ENCODE results near the gene UBAC2. TPM values are rescaled to one million over a fixed set of nuclear protein-coding genes. Genes with fewer than 3 reads are reported as not detected.

UBAC2 gene
- total and polyA plus RNA-seq, 4 experiments from 2014 or later, result 88.4 to 161 (median 101) TPM

- no peak for DNase-seq
- peak overlapping the region; percentile 89 to 99 (median 94) for H3K27ac Mint-ChIP-seq
- no peaks in the 10 kb centered on the region for H3K27me3 Mint-ChIP-seq
- Histone ChIP-seq H3K4me1 (ENCODE audit: insufficient read depth, low read length) (peaks cover 72% of the 10 kb centered on the region), H3K4me3 (ENCODE audit: low read length in 2 of 2) (no peak overlapping the region), H3K27ac (ENCODE audit: low read depth, low read length) (peak overlapping the region; percentile 46), H3K9me3 (ENCODE audit: control insufficient read depth in 1 of 2, low read length in 2 of 2) (no peaks in the 10 kb centered on the region), H3K27me3 (ENCODE audit: insufficient read depth, low read length) (no peaks in the 10 kb centered on the region), H3K36me3 (ENCODE audit: insufficient read depth, low read length) (peaks cover 7% of the 10 kb centered on the region)
- POLR2A ChIA-PET (ENCODE audit: partially characterized antibody), result interaction anchor here (0.7 to 13.2 kb wide), 8 partner anchors 11 to 129 kb away, joined by 3 to 251 read pairs (median 4); partner anchors contain the start of gene GPR18
- H3K4me1 Mint-ChIP-seq, result peaks cover 66 to 90% (median 79%) of the 10 kb centered on the region in 4 donors
- intact Hi-C loops (cut with micrococcal nuclease), result no loop called here
- peaks cover 13 to 48% of the 10 kb centered on the region in 2 donors for H3K36me3 Mint-ChIP-seq
- H3K4me3 Mint-ChIP-seq, result peak overlapping the region; percentile 37 to 95 (median 86)
- H3K9me3 Mint-ChIP-seq, result no peaks in the 10 kb centered on the region
- CTCF ChIA-PET (ENCODE audit: partially characterized antibody), result interaction anchor here (1.0 to 14.9 kb wide), 7 partner anchors 9 to 64 kb away, joined by 3 to 325 read pairs (median 12); no protein-coding TSS in a partner anchor
Observed at GRCh38 chr13:99205621-99206220, 5.1 kb downstream of the UBAC2 start.

- peaks cover 77% of the 10 kb centered on the region for H3K4me1 ChIP-seq (ENCODE audit: insufficient read depth, low read length)
- Mint-ChIP-seq H3K4me3 (peak overlapping the region in 7 of 8 donors; percentile 82 to 95 (median 87)), H3K4me1 (peaks cover 71 to 94% (median 83%) of the 10 kb centered on the region in 4 donors), H3K27me3 (no peaks in the 10 kb centered on the region), H3K9me3 (no peaks in the 10 kb centered on the region), H3K27ac (peak overlapping the region; percentile 30 to 99 (median 89)), H3K36me3 (peaks cover 17 to 52% of the 10 kb centered on the region in 2 donors)
- ChIA-PET POLR2A (ENCODE audit: partially characterized antibody) (interaction anchor here (0.9 to 13.2 kb wide), 6 partner anchors 11 to 56 kb away, joined by 3 to 251 read pairs (median 9); partner anchors contain the start of gene GPR18), CTCF (ENCODE audit: partially characterized antibody) (interaction anchor here (1.0 to 14.9 kb wide), 8 partner anchors 9 to 63 kb away, joined by 3 to 325 read pairs (median 8); no protein-coding TSS in a partner anchor)
- intact Hi-C loops (cut with micrococcal nuclease), result no loop called here
- H3K27ac ChIP-seq (ENCODE audit: low read depth, low read length), result no peak overlapping the region
- no peaks in the 10 kb centered on the region for H3K27me3 ChIP-seq (ENCODE audit: insufficient read depth, low read length)
- H3K36me3 ChIP-seq (ENCODE audit: insufficient read depth, low read length), result peaks cover 7% of the 10 kb centered on the region
- DNase-seq, result no peak
- no peaks in the 10 kb centered on the region for H3K9me3 ChIP-seq (ENCODE audit: control insufficient read depth in 1 of 2, low read length in 2 of 2)
- H3K4me3 ChIP-seq (ENCODE audit: low read length in 2 of 2), result no peak overlapping the region
Observed at GRCh38 chr13:99206226-99206625, 5.6 kb downstream of the UBAC2 start.

GRCh38 chr13:99206873-99207272, 6.2 kb downstream of the UBAC2 start:
- ChIA-PET CTCF (ENCODE audit: partially characterized antibody) (interaction anchor here (0.9 to 14.9 kb wide), 7 partner anchors 8 to 176 kb away, joined by 3 to 325 read pairs (median 12); no protein-coding TSS in a partner anchor), POLR2A (ENCODE audit: partially characterized antibody) (interaction anchor here (1.7 to 13.2 kb wide), 4 partner anchors 10 to 50 kb away, joined by 4 to 251 read pairs (median 83); partner anchors contain the start of gene GPR18)
- Histone ChIP-seq H3K27me3 (ENCODE audit: insufficient read depth, low read length) (no peaks in the 10 kb centered on the region), H3K4me3 (ENCODE audit: low read length in 2 of 2) (no peak overlapping the region), H3K9me3 (ENCODE audit: control insufficient read depth in 1 of 2, low read length in 2 of 2) (no peaks in the 10 kb centered on the region), H3K36me3 (ENCODE audit: insufficient read depth, low read length) (peaks cover 7% of the 10 kb centered on the region), H3K4me1 (ENCODE audit: insufficient read depth, low read length) (peaks cover 83% of the 10 kb centered on the region), H3K27ac (ENCODE audit: low read depth, low read length) (no peak overlapping the region)
- Mint-ChIP-seq H3K36me3 (peaks cover 17 to 55% of the 10 kb centered on the region in 2 donors), H3K27ac (peak overlapping the region; percentile 65 to 94 (median 86)), H3K27me3 (no peaks in the 10 kb centered on the region), H3K9me3 (no peaks in the 10 kb centered on the region), H3K4me1 (peaks cover 75 to 96% (median 84%) of the 10 kb centered on the region in 4 donors), H3K4me3 (peak overlapping the region in 7 of 8 donors; percentile 14 to 95 (median 56))
- intact Hi-C loops (cut with micrococcal nuclease), result no loop called here
- DNase-seq, result no peak

- intact Hi-C loops (cut with micrococcal nuclease), result no loop called here
- ChIA-PET POLR2A (ENCODE audit: partially characterized antibody) (interaction anchor here (1.7 to 13.2 kb wide), 4 partner anchors 10 to 49 kb away, joined by 4 to 251 read pairs (median 83); partner anchors contain the start of gene GPR18), CTCF (ENCODE audit: partially characterized antibody) (interaction anchor here (0.9 to 14.9 kb wide), 7 partner anchors 8 to 176 kb away, joined by 3 to 325 read pairs (median 12); no protein-coding TSS in a partner anchor)
- peaks cover 7% of the 10 kb centered on the region for H3K36me3 ChIP-seq (ENCODE audit: insufficient read depth, low read length)
- no peak overlapping the region for H3K4me3 ChIP-seq (ENCODE audit: low read length in 2 of 2)
- Mint-ChIP-seq H3K9me3 (no peaks in the 10 kb centered on the region), H3K4me1 (peaks cover 72 to 97% (median 83%) of the 10 kb centered on the region in 4 donors), H3K36me3 (peaks cover 19 to 56% of the 10 kb centered on the region in 2 donors), H3K27ac (peak overlapping the region in 5 of 7 donors; percentile 68 to 94 (median 86)), H3K27me3 (no peaks in the 10 kb centered on the region), H3K4me3 (peak overlapping the region in 2 of 8 donors; percentile 40 to 56)
- DNase-seq, result no peak
- peaks cover 84% of the 10 kb centered on the region for H3K4me1 ChIP-seq (ENCODE audit: insufficient read depth, low read length)
- H3K27ac ChIP-seq (ENCODE audit: low read depth, low read length), result no peak overlapping the region
- no peaks in the 10 kb centered on the region for H3K27me3 ChIP-seq (ENCODE audit: insufficient read depth, low read length)
- no peaks in the 10 kb centered on the region for H3K9me3 ChIP-seq (ENCODE audit: control insufficient read depth in 1 of 2, low read length in 2 of 2)
Observed at GRCh38 chr13:99207511-99207910, 6.9 kb downstream of the UBAC2 start.

GRCh38 chr13:99208185-99208584, 7.5 kb downstream of the UBAC2 start:
- Histone ChIP-seq H3K4me3 (ENCODE audit: low read length in 2 of 2) (no peak overlapping the region), H3K36me3 (ENCODE audit: insufficient read depth, low read length) (peaks cover 7% of the 10 kb centered on the region), H3K4me1 (ENCODE audit: insufficient read depth, low read length) (peaks cover 80% of the 10 kb centered on the region), H3K27me3 (ENCODE audit: insufficient read depth, low read length) (no peaks in the 10 kb centered on the region), H3K9me3 (ENCODE audit: control insufficient read depth in 1 of 2, low read length in 2 of 2) (no peaks in the 10 kb centered on the region), H3K27ac (ENCODE audit: low read depth, low read length) (no peak overlapping the region)
- H3K27ac Mint-ChIP-seq, result peak overlapping the region in 3 of 7 donors; percentile 70 to 80 (median 70)
- H3K36me3 Mint-ChIP-seq, result peaks cover 19 to 58% of the 10 kb centered on the region in 2 donors
- H3K9me3 Mint-ChIP-seq, result no peaks in the 10 kb centered on the region
- H3K27me3 Mint-ChIP-seq, result no peaks in the 10 kb centered on the region
- CTCF ChIA-PET (ENCODE audit: partially characterized antibody), result interaction anchor here (1.4 to 14.9 kb wide), 5 partner anchors 7 to 61 kb away, joined by 3 to 325 read pairs (median 12); no protein-coding TSS in a partner anchor
- DNase-seq, result no peak
- no peak overlapping the region for H3K4me3 Mint-ChIP-seq
- intact Hi-C loops (cut with micrococcal nuclease), result no loop called here
- POLR2A ChIA-PET (ENCODE audit: partially characterized antibody), result interaction anchor here (13.2 kb wide), 1 partner anchor 9 kb away, joined by 251 read pairs; no protein-coding TSS in a partner anchor
- H3K4me1 Mint-ChIP-seq, result peaks cover 68 to 93% (median 80%) of the 10 kb centered on the region in 4 donors

GRCh38 chr13:99208845-99209527, 8.3 kb downstream of the UBAC2 start:
- peak overlapping the region; percentile 57 to 80 (median 70) for H3K27ac Mint-ChIP-seq
- no peaks in the 10 kb centered on the region for H3K27me3 Mint-ChIP-seq
- H3K4me3 Mint-ChIP-seq, result peak overlapping the region in 6 of 8 donors; percentile 13 to 51 (median 34)
- H3K36me3 ChIP-seq (ENCODE audit: insufficient read depth, low read length), result peaks cover 7% of the 10 kb centered on the region
- no peak for DNase-seq
- ChIA-PET CTCF (ENCODE audit: partially characterized antibody) (interaction anchor here (1.0 to 14.9 kb wide), 3 partner anchors 25 to 60 kb away, joined by 3 to 325 read pairs (median 4); no protein-coding TSS in a partner anchor), POLR2A (ENCODE audit: partially characterized antibody) (interaction anchor here (1.4 to 13.2 kb wide), 2 partner anchors 8 to 9 kb away, joined by 4 to 251 read pairs; partner anchors contain the start of gene UBAC2)
- peaks cover 61 to 87% (median 76%) of the 10 kb centered on the region in 4 donors for H3K4me1 Mint-ChIP-seq
- peaks cover 74% of the 10 kb centered on the region for H3K4me1 ChIP-seq (ENCODE audit: insufficient read depth, low read length)
- intact Hi-C loops (cut with micrococcal nuclease), result no loop called here
- H3K4me3 ChIP-seq (ENCODE audit: low read length in 2 of 2), result no peak overlapping the region
- no peaks in the 10 kb centered on the region for H3K27me3 ChIP-seq (ENCODE audit: insufficient read depth, low read length)
- H3K9me3 Mint-ChIP-seq, result no peaks in the 10 kb centered on the region
- H3K27ac ChIP-seq (ENCODE audit: low read depth, low read length), result no peak overlapping the region
- no peaks in the 10 kb centered on the region for H3K9me3 ChIP-seq (ENCODE audit: control insufficient read depth in 1 of 2, low read length in 2 of 2)
- H3K36me3 Mint-ChIP-seq, result peaks cover 20 to 59% of the 10 kb centered on the region in 2 donors

Measured in CD4-positive, alpha-beta memory T cell (primary cell).